HG03565 (cell line): ENCODE data around the gene PKD2L1.
A peak's percentile ranks its signal among the peaks of the same experiment; 100 is the strongest.

Source experiments
- ATAC-seq: cut with Tn5 transposase; IDR thresholded peaks from one replicate; pipeline ENCODE4 v1.9.1; 2021; ENCODE audit warnings: mild to moderate bottlenecking, moderate library complexity; ENCODE audit not compliant: unreplicated experiment

The PKD2L1 gene

GRCh38 chr10:100356067-100357017 is 26.3 kb upstream of the PKD2L1 start:
- ATAC-seq: no peak

DNA sequence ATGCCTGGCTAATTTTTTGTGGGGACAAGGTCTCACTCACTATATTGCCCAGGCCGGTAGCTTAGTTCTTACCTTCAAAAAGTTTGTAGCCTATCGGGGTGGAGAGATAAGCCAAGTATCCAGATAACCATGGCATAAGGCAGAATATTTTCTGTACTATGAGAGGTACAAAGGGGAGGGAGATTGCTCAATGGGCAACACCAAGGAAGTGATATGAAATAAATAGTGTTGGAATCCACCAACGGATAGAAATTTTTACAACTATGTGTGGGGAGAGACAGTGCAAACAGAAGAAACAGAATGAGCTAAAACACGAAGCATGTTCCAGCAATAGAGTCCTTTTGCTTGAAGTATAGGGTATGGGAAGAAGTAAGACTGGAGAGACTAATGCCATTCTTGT is 25.1 kb upstream of the PKD2L1 start:
- no peak for ATAC-seq

DNA sequence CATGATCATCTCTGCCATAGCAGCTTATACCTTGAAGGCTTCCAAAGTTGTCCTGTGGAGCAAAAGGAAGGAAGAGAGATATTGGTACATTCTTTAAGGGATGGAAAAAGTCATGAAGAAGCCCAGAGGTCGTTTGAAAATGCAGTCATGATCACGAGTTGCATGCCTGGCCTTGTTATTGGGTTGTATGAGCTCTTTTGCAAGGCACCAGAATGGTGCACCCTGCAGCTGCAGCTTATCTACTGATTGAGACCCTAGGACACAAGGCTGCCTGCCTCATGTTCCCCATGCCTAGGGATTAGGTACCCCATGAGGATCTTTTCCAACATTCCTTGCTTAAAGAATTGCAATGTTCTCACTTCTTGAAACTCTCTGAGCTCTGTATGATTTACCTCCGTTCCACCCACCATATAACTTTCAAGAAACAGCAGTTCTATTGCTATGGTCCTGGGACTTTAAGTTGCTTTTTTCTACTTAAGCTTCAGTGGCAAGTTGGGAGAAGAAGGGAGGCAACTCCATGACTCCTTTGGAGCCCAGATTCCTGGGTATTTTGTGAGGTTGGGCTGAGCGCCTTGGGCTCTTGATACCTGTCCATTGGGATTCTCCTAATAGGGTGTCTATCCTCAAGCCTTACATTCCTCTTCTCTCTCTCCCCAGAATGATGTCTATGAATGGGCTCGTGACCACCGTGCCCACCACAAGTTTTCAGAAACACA is 23.9 kb upstream of the PKD2L1 start:
- no peak for ATAC-seq

- no peak for ATAC-seq
Observed at GRCh38 chr10:100350914-100351485, 21.0 kb upstream of the PKD2L1 start.

- no peak for ATAC-seq
Observed at GRCh38 chr10:100349672-100350071, 19.6 kb upstream of the PKD2L1 start.

DNA sequence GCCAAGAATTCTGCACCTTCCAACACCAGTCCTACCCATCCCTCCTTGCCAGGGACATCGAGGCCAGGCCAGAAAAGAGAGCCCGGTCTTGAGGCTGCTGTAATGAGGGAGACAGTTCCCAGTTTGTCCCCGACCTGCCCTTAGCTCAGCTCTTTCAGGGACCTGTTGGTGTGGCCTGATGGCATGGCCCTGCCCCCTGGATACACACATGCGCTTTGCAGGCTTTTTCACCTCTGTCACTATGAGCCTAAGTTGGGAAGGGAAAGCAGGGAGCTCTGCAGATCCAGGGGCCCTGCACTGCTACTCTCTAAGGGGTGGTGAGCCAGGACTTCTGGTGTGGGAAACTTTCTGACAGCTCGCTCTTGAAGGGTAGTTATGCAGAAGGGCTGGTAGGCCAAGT is 19.1 kb upstream of the PKD2L1 start:
- ATAC-seq: no peak

DNA sequence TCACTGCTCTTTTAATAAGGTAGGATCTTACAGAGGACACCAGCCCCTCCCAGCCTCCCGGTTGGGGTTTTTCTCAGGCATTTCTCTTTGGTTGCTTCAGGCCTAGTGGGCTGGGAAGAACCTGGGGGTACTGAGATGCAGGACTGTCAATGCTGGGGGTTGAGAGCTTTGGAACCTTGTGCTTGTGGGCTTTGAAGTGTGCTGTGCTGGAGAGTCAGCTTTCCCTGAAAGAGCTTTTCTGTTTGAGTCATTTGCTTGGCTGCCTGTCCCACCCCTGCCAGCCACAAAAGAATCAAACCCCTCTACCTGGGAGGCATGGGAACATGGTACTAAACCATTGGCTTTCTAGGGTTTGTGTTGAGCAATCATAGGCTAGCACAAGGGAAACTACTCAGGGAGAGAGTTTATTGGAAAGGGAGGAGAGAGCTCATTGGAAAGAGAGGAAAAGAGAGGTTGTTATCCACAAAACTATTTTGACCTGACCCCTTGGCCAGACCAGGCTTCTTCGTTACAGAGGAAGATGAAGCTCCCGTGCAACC is 18.4 kb upstream of the PKD2L1 start:
- ATAC-seq: no peak

GRCh38 chr10:100347568-100348195 is 17.7 kb upstream of the PKD2L1 start:
- ATAC-seq: no peak

DNA sequence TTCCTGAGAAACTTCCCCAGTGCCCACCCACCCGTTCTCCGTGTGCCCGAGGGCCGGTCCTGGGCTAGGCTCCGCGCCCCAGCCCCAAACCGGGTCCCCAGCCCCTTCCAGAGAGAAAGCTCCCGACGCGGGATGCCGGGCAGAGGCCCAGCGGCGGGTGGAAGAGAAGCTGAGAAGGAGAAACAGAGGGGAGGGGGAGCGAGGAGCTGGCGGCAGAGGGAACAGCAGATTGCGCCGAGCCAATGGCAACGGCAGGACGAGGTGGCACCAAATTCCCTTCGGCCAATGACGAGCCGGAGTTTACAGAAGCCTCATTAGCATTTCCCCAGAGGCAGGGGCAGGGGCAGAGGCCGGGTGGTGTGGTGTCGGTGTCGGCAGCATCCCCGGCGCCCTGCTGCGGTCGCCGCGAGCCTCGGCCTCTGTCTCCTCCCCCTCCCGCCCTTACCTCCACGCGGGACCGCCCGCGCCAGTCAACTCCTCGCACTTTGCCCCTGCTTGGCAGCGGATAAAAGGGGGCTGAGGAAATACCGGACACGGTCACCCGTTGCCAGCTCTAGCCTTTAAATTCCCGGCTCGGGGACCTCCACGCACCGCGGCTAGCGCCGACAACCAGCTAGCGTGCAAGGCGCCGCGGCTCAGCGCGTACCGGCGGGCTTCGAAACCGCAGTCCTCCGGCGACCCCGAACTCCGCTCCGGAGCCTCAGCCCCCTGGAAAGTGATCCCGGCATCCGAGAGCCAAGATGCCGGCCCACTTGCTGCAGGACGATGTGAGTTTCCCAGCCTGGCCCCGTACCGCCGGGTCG is 16.9 kb upstream of the PKD2L1 start, which contains the start of gene SCD:
Gene SCD, plus strand, starts transcription at position 469 of the 803 bp plus-strand sequence. Its CDS starts 272 bp downstream, at position 741.
- ATAC-seq: peak; percentile 79

GRCh38 chr10:100346351-100346764 is 16.3 kb upstream of the PKD2L1 start:
- ATAC-seq: peak; percentile 30

DNA sequence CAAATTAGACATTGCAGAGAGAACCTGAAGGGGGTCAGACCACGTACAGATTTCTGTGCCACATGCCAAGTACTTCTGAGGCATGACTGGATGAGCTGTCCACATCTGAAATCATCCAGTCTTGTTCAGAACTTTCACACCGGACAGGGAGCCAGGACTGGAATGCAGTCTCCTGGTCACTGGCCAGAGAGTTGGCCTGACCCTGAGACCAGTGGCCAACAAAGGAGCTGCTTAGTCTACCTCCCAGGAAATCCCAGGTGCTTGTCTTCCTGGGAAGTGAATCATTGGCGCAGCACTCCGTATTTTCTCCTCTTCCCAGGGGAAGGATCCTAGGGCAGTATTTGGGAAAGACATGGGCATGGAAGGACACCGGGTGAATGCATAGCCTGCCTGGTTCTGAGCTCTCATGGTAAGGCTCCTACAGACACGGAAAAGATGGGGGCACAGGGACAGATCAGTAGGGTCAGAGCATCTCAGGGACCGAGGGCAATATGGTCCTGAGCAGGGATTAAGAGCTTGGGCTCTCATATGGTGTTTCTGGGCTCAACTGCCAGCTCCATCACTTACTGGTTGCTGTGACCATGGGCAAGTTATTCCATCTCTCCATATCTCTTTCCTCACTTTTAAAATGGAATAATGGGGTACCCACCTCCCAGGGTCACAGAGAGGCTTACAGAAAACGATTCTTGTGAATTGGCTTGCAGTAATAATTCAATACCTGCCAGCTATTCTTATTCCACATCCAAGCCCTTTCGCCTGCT is 15.7 kb upstream of the PKD2L1 start:
- ATAC-seq: no peak

GRCh38 chr10:100344241-100344788 is 14.3 kb upstream of the PKD2L1 start:
- no peak for ATAC-seq

GRCh38 chr10:100342627-100342972 is 12.6 kb upstream of the PKD2L1 start:
- no peak for ATAC-seq

DNA sequence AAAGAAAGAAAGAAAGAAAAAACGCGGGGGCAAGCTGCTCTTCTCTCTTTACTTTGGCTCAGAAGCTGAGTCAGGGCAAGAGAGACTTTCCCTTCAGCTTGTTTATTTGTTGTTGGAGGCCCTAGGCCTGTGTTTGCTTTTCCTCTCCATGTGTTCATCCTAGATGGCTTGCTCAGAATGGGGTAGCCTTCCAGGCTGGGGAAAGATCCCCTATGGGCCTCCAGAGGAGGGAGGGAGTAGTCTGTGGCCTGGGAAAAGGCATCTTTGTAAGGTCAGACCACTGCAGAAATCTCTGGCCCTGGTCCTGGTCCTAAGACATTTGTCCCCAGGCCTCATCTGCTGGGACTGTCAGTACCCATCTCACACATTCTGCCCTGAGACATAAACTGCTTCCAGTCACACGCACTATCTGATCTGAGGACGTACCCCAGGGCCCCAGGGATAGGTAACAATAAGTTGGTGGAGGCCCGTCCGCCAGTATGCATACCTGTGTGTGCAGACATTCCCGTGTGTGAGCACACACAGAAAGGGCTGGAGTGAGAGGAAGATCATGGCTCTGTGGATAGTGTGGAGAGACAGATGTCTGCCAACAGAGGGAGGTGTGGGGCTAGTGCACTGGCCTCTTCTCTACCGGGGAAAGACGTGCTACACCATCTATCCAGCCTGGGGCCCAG is 12.1 kb upstream of the PKD2L1 start:
- ATAC-seq: no peak

DNA sequence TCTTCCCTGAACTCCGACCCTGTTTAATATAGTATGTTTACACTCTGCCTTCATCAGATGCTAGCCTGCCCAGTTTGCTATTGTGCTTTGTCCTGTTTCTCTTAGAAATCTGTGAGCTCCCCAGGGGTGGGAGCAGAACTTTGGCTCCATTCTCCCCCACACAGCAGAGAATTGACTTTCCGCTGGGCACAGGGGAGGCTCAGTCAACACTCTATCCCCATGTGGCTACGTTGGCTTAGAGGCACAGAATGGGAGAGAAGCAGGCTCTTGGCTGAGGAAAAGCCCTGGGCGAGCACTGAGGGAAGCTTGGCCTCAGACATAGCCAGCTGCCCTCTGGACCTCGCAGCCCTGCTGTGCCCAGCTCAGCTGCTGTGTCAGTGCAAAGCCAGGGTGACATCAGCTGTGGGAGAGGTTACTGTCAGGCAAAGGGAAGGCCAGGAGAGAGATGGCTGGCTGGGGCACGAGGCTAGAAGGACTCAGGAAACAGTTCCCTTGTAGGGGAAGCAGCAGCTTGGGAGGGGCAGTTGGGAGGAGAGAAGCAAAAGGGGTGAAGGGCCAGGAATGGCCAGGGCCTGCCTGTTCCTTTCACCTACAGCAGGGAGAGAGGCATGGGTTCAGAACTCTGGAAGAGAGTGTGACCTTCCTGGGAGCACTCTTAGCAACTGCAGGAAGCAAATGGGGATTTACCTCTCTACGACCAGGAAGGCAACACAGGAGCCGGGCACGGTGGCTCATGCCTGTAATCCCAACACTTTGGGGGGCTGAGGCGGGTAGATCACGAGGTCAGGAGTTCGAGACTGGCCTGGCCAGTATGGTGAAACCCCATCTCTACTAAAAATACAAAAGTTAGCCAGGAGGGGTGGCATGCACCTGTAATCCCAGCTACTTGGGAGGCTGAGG is 11.2 kb upstream of the PKD2L1 start:
- no peak for ATAC-seq

GRCh38 chr10:100339236-100339635 is 9.2 kb upstream of the PKD2L1 start:
- peak; percentile 42 for ATAC-seq

DNA sequence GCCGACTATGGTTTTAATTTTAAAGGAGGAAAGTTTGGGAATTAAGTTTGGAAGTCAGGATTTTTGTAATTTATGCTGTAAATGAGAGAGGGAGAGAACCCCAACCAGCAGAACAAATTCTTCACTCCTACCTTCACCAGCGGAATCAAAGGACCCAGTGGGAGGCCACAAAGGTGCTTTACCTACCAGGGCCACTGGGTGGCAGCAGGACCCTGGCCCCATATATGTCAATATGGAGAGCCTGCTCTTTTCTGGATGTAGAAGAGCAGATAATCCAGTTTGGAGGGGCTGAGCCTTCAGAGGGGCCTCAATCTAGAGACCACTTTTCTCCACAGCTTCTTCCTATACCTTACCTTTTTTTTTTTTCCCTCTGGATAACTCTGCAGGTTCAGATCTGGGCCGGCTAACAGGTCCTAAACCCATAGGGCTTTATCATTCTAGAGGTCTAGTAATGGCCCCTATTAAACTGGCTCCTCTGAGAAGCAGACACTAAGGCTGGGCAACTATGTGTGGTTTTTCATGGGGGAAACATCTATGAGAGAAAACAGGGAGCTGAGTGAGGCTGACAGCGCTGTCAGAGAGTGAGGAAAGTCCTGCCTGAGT is 8.5 kb upstream of the PKD2L1 start:
- no peak for ATAC-seq
